WTC11 (cell line): ENCODE measurements around the gene PCDH9.

Source experiments
- ATF3 ChIP-seq: sonication (generic); formaldehyde crosslinking; conservative IDR thresholded peaks from 2 replicates; pipeline ENCODE4 v1.8.1; 2022; ENCODE audit warnings: mild to moderate bottlenecking, missing genetic modification reagents
- ELF4 ChIP-seq: sonication (generic); formaldehyde crosslinking; IDR thresholded peaks from 2 replicates; pipeline ENCODE4 v1.8.1; 2022; ENCODE audit warnings: low read depth, mild to moderate bottlenecking, moderate library complexity, missing genetic modification reagents
- HMGXB4 ChIP-seq: sonication (generic); formaldehyde crosslinking; IDR thresholded peaks from 2 replicates; pipeline ENCODE4 v1.8.1; 2023; ENCODE audit warnings: mild to moderate bottlenecking, moderate library complexity, missing genetic modification reagents
- JUN ChIP-seq: sonication (generic); formaldehyde crosslinking; IDR thresholded peaks from 2 replicates; pipeline ENCODE4 v1.8.0; 2023; ENCODE audit warnings: mild to moderate bottlenecking, missing genetic modification reagents
- NFATC4 ChIP-seq: fragments of 250-450 bp; sonication (Bioruptor Pico); IDR thresholded peaks from 2 replicates; pipeline ENCODE4 v1.9.0; 2021; ENCODE audit warnings: mild to moderate bottlenecking
- PRDM15 ChIP-seq: sonication (generic); formaldehyde crosslinking; IDR thresholded peaks from 2 replicates; pipeline ENCODE4 v1.8.0; 2022; ENCODE audit warnings: missing genetic modification reagents
- TEAD4 ChIP-seq: sonication (generic); formaldehyde crosslinking; IDR thresholded peaks from 2 replicates; pipeline ENCODE4 v1.8.0; 2022; ENCODE audit warnings: mild to moderate bottlenecking, missing genetic modification reagents
- ZNF121 ChIP-seq: sonication (generic); formaldehyde crosslinking; IDR thresholded peaks from 2 replicates; pipeline ENCODE4 v1.8.0; 2023; ENCODE audit warnings: missing genetic modification reagents
- TF ChIP-seq, protein P1 (sequence below): fragments of 200-600 bp; IDR thresholded peaks from 2 replicates; pipeline ENCODE4 v1.8.0; 2022; ENCODE audit warnings: antibody characterized with exemption
- TF ChIP-seq, protein P2 (sequence below): sonication (generic); formaldehyde crosslinking; IDR thresholded peaks from 2 replicates; pipeline ENCODE4 v1.8.0; 2022; ENCODE audit warnings: mild to moderate bottlenecking, missing genetic modification reagents
- TF ChIP-seq, protein P3 (sequence below): sonication (generic); formaldehyde crosslinking; IDR thresholded peaks from 2 replicates; pipeline ENCODE4 v1.8.1; 2023; ENCODE audit warnings: mild to moderate bottlenecking, missing genetic modification reagents, moderate library complexity

DNA sequence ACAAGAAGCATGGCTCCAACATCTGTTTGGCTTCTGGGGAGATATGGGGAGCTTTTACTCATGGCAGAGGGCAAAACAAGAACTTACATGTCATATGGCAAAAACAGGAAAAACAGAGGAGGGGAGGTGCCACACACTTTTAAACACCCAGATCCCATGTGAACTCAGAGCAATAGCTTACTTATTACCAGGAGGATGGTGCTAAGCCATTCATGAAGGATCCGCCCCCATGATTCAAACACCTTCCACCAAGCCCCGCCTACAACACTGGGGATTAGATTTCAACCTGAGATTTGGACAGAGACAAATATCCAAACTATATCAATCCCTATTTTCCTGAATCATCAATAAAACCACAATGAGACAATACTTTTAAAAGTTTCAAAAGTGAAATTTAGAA is 712.1 kb downstream of the PCDH9 start:
- TF ChIP-seq, protein P1, sequence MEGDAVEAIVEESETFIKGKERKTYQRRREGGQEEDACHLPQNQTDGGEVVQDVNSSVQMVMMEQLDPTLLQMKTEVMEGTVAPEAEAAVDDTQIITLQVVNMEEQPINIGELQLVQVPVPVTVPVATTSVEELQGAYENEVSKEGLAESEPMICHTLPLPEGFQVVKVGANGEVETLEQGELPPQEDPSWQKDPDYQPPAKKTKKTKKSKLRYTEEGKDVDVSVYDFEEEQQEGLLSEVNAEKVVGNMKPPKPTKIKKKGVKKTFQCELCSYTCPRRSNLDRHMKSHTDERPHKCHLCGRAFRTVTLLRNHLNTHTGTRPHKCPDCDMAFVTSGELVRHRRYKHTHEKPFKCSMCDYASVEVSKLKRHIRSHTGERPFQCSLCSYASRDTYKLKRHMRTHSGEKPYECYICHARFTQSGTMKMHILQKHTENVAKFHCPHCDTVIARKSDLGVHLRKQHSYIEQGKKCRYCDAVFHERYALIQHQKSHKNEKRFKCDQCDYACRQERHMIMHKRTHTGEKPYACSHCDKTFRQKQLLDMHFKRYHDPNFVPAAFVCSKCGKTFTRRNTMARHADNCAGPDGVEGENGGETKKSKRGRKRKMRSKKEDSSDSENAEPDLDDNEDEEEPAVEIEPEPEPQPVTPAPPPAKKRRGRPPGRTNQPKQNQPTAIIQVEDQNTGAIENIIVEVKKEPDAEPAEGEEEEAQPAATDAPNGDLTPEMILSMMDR = no peak
- TF ChIP-seq TEAD4 (CRISPR knock-in tag) (no peak), ELF4 (CRISPR knock-in tag) (no peak), ZNF121 (CRISPR knock-in tag) (no peak), ATF3 (CRISPR knock-in tag) (no peak), JUN (CRISPR knock-in tag) (no peak), NFATC4 (CRISPR knock-in tag) (no peak), PRDM15 (CRISPR knock-in tag) (no peak), HMGXB4 (CRISPR knock-in tag) (no peak)
- TF ChIP-seq, protein P2, sequence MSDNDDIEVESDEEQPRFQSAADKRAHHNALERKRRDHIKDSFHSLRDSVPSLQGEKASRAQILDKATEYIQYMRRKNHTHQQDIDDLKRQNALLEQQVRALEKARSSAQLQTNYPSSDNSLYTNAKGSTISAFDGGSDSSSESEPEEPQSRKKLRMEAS (CRISPR knock-in tag) = no peak
- TF ChIP-seq, protein P3, sequence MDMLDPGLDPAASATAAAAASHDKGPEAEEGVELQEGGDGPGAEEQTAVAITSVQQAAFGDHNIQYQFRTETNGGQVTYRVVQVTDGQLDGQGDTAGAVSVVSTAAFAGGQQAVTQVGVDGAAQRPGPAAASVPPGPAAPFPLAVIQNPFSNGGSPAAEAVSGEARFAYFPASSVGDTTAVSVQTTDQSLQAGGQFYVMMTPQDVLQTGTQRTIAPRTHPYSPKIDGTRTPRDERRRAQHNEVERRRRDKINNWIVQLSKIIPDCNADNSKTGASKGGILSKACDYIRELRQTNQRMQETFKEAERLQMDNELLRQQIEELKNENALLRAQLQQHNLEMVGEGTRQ (CRISPR knock-in tag) = no peak
